GM19438 (cell line): ENCODE measurements around the gene SLC25A42.
"Not testable (repeated sequence)": the region's sequence is repeated elsewhere in the genome, so short reads cannot be mapped to it uniquely, and the experiment has no call there.

Source experiments
- ATAC-seq: cut with Tn5 transposase; IDR thresholded peaks from one replicate; pipeline ENCODE4 v1.9.1; 2021; ENCODE audit warnings: low read depth; ENCODE audit not compliant: unreplicated experiment

Gene SLC25A42

GRCh38 chr19:19131989-19132388 is 68.2 kb downstream of the SLC25A42 start:
- no peak for ATAC-seq

GRCh38 chr19:19132912-19133311 is 69.1 kb downstream of the SLC25A42 start:
- ATAC-seq = no peak

GRCh38 chr19:19133985-19134384 is 70.2 kb downstream of the SLC25A42 start:
- no peak for ATAC-seq

- ATAC-seq = no peak
Measured at GRCh38 chr19:19134687-19135158, 70.9 kb downstream of the SLC25A42 start.

GRCh38 chr19:19135713-19136112 is 71.9 kb downstream of the SLC25A42 start:
- not testable (repeated sequence) for ATAC-seq

GRCh38 chr19:19137556-19138108 is 73.8 kb downstream of the SLC25A42 start:
- ATAC-seq = no peak

- peak; percentile 93 for ATAC-seq
Measured at GRCh38 chr19:19138109-19138981, 74.6 kb downstream of the SLC25A42 start, which contains the start of gene TMEM161A. TMEM161A (minus strand) TSS chr19:19138478; CDS start chr19:19138428, 50 bp downstream.

- ATAC-seq = no peak
Measured at GRCh38 chr19:19139876-19140229, 76.1 kb downstream of the SLC25A42 start.

- no peak for ATAC-seq
Measured at GRCh38 chr19:19140476-19140875, 76.7 kb downstream of the SLC25A42 start.

- ATAC-seq = no peak
Measured at GRCh38 chr19:19142347-19142746, 78.6 kb downstream of the SLC25A42 start.

- ATAC-seq = no peak
Measured at GRCh38 chr19:19145281-19145680, 81.5 kb downstream of the SLC25A42 start.

- no peak for ATAC-seq
Measured at GRCh38 chr19:19145684-19146608, 82.2 kb downstream of the SLC25A42 start.

GRCh38 chr19:19146865-19147264 is 83.1 kb downstream of the SLC25A42 start:
- no peak for ATAC-seq

GRCh38 chr19:19147344-19147743 is 83.5 kb downstream of the SLC25A42 start:
- no peak for ATAC-seq

- ATAC-seq = not testable (repeated sequence)
Measured at GRCh38 chr19:19148504-19148903, 84.7 kb downstream of the SLC25A42 start.

GRCh38 chr19:19149435-19149834 is 85.6 kb downstream of the SLC25A42 start:
- ATAC-seq = no peak

GRCh38 chr19:19151418-19151817 is 87.6 kb downstream of the SLC25A42 start:
- ATAC-seq = no peak

GRCh38 chr19:19152668-19153384 is 89.0 kb downstream of the SLC25A42 start:
- no peak for ATAC-seq

- no peak for ATAC-seq
Measured at GRCh38 chr19:19154768-19155494, 91.1 kb downstream of the SLC25A42 start.
